HG02885 (cell line): ENCODE data around the gene CEBPZ.
A peak's percentile ranks its signal among the peaks of the same experiment; 100 is the strongest.
"Not testable (repeated sequence)": the region's sequence is repeated elsewhere in the genome, so short reads cannot be mapped to it uniquely, and the experiment has no call there.

Experiments
- ATAC-seq: cut with Tn5 transposase; IDR thresholded peaks from one replicate; pipeline ENCODE4 v1.9.1; 2021; ENCODE audit warnings: mild to moderate bottlenecking; ENCODE audit not compliant: unreplicated experiment, poor library complexity

The CEBPZ gene

GRCh38 chr2:37223131-37223530 lies 8.3 kb downstream of the CEBPZ start:
- ATAC-seq, result no peak

DNA sequence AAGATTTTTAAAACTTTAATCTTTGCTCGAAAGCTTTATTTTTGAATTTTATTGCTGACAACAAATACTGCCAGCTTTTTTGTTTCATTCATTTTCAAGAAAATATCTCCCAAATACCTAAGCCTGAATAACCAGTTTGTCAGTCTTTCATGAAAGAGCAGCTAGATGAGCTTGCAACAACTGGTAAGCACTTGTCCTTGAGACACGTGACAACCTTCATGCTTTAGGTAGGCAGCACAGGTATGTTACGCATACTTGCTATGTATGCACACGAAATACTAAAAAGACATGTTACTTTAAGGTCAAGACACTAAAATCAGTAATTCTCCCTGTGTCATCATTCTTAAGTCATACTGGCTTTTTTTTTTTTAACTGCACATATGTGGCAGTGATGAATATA lies 12.3 kb downstream of the CEBPZ start:
- ATAC-seq, result no peak

- ATAC-seq, result no peak
Observed at GRCh38 chr2:37215250-37215649, 16.1 kb downstream of the CEBPZ start.

DNA sequence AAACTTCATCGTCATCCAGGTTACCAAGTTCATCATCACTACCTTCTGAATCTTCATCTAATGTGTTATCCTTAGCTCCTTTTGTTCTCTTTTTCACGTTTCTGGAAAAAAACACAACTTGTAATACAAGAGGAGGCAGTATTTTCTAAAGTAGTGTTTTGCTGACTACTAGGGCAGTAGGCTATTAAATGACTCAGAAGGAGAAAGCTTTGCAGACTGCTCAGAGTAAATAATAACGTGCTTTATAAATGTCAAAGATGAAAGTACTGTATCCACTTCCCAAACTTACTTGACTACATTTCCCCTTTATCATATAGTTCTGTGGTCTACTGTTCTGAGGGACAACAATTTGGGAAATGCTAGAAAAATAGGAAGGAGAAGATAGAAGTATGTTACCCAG lies 19.5 kb downstream of the CEBPZ start:
- no peak for ATAC-seq

DNA sequence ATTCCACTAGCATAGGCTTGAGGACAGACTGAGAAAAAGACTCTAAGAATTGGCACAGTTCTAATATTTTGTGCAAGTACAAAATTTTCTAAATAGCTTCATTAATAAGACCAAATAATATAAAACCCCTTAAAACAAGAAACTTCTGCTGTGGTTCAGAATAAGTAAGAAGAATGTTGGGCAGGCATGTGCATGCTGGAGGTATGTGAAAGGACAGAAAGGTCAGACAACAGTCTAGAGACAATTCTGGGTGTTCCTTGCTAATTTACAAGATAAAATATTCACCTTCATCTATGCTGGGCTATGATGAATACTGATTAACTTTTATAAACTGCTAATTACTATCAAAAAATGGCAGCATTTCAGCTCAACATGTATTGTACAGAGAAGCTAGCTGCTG lies 20.2 kb downstream of the CEBPZ start:
- no peak for ATAC-seq

- ATAC-seq, result not testable (repeated sequence)
Observed at GRCh38 chr2:37206760-37207159, 24.6 kb downstream of the CEBPZ start.

GRCh38 chr2:37205689-37206341 lies 25.6 kb downstream of the CEBPZ start:
- no peak for ATAC-seq

DNA sequence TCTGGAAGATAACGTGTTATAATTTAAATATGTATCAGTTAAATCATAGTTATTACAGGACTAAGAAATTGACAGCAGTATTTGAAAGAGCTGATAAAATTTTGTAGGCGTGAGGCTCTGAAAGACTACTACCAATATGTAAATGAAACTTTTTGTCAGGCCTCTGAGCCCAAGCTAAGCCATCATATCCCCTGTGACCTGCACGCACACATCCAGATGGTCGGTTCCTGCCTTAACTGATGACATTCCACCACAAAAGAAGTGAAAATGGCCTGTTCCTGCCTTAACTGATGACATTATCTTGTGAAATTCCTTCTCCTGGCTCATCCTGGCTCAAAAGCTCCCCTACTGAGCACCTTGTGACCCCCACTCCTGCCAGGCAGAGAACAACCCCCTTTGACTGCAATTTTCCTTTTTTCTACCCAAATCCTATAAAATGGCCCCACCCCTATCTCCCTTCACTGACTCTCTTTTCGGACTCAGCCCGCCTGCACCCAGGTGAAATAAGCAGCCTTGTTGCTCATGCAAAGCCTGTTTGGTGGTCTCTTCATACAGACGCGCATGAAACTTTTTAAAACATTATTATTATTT lies 26.2 kb downstream of the CEBPZ start:
- ATAC-seq, result not testable (repeated sequence)

GRCh38 chr2:37203708-37204107 lies 27.7 kb downstream of the CEBPZ start:
- no peak for ATAC-seq

DNA sequence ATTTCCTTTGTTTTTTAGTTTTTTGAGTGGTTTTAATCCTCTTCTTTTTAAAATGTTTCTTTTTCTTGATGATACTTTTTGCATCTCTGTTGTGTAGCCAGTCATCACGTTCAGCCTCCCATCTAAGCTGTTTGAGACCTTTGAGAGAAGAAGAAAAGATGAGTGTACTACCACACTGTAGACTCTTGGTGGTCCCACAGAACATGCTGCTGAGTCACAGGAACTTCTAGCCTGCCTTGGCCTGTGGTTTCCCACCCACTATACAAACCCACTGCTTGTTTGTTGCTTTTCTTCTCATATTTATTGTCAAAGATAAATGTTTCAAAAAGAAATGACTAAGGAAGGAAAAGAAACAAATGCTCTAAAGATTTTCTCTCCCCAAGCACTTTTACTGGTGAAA lies 29.6 kb downstream of the CEBPZ start:
- ATAC-seq, result no peak

GRCh38 chr2:37201208-37201607 lies 30.2 kb downstream of the CEBPZ start:
- ATAC-seq, result no peak

DNA sequence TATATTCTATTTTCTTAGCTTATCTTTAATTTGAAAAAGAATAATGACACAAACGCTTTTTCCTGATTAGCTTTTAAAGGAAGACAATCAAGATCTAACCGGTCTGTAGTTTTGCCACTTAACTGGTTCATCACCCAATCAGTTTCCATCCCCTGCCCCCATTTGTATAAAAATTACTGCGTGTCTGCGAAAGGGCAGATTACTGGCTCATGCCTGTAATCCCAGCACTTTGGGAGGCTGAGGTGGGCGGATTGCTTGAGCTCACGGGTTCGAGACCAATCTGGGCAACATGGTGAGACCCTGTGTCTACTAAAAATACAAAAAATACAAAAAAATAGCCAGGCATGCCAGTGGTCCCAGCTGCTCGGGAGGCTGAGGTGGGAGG lies 32.7 kb downstream of the CEBPZ start:
- ATAC-seq, result no peak

GRCh38 chr2:37196320-37197195 lies 34.8 kb downstream of the CEBPZ start, which contains the start of gene CEBPZOS:
CEBPZOS (plus strand) TSS chr2:37196496; CDS start chr2:37199705, 3,209 bp downstream.
- peak; percentile 78 for ATAC-seq

DNA sequence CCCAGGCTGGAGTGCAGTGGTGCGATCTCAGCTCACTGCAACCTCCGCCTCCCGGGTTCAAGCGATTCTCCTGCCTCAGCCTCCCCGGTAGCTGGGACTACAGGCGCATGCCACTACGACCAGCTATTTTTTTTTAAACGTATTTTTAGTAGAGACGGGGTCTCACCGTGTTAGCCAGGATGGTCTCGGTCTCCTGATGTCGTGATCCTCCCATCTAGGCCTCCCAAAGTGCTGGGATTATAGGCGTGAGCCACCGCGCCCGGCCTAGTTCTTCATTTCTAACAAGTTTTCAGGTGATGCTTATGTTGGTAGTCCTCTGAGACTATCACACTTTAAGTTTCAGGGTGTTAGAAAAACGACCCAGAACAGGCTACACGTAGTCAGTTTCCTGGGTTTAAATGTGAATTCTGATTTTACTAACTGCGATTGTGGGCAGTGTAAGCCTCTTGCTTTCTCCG lies 35.5 kb downstream of the CEBPZ start:
- ATAC-seq, result not testable (repeated sequence)

DNA sequence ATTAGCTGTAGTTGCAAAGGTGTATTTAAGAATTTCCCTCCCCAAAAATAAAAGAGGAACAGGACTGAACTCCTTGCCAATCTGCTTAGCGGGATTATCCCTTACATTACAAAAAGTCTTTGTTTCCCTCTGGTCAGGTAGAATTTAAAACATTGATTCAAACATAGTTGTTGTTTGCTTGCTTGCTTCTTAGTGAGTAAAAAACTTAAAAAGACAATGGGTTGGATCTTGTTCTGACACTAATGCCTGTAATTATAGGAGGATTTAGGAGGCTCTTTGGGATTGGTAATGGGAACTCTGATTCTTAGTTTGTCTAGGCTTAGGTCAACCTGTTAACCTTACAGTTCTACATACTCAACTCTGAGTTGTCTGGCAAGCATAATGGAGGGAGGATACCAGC lies 38.8 kb downstream of the CEBPZ start:
- ATAC-seq, result no peak

DNA sequence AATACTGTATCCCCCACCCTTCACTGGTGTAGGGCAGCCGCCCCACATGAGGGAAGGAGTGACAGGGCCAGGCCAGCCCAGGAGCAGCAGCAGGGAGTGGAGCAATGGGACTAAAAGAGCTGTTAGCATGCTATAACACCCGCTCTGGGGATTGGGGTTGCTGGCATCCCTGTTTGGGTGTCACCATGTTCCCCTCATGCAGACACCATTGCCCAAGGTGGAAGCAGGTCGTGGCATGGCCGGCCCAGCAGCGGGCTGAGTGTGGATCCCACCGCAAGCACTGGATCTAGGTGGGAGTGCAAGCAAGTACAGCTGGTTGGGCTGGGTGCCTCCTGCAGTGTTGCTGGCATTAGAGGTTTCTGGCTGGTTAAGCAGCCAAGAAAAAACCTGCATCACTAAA lies 39.6 kb downstream of the CEBPZ start:
- no peak for ATAC-seq

- no peak for ATAC-seq
Observed at GRCh38 chr2:37191253-37191652, 40.1 kb downstream of the CEBPZ start.

DNA sequence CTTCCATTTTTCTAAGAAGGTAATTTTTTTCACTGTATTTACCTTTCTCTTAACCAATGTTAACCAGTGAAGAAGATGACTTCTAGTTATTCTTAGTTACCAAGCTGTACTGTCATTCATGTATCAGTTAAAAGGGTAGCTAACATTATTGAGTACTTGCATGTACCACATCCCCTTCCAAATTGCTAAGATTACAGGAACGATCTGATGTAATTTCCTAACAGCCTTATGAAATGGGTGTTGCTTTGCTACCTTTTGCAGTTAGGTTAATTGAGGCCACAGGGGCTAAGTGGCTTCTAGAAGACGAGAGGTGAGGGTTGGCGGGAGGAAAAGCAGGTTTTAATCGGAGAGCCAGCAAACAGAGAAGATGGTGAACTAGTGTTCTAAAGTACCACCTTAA lies 41.1 kb downstream of the CEBPZ start:
- no peak for ATAC-seq

DNA sequence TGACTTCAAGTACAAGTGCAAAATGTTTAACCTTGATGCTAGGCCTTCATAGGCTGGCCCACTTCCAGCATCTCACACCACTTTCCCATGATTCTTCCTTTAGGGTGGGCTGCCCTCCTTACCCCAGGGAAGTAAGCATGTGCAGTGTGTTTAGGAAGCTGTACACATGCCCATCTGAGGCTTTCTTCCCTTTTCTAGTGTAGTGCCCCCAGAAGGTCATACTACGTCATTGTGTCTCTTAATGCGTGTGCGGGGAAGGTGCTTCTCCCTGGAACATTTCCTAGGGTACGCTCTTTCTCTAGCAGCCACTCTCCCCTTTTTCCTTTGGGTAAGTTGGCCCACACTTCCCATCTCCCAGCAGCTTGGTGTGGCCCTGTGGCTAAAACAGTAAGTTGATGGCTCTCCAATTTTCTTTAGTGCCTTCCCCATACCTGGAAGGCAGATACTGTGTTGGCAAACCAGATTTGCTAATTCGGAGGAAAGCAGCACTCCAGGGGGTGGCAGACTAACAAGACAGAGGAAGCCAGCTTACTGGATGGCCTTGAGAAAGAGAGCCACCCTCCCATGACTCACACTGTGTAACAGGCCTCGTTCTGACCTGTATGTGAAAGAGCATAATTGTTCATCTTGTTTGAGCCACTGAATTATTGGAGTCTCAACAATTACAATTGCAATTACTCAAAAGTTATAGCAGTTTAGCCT lies 41.8 kb downstream of the CEBPZ start:
- ATAC-seq, result no peak

DNA sequence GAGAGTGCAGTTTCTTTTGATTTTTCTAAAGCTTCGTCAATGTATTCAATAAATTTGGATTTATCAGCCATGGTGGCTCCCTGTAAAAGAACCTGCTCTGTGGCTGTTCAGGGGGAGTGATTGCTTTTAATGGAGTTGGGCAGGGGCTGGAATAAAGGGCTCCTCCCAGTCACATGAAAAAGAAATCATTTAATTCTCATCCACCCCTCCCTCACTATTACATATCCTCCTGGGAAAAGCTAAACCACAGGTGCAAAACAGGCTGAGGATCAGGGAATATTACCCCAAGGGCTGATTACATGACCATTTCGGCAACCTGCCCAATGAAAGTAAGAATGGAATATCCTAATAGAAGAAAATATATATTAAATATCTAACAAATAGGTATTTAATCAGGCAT lies 42.8 kb downstream of the CEBPZ start, which contains the start of gene SULT6B1:
SULT6B1 (minus strand) TSS at position 101 of the 400 bp plus-strand sequence; CDS start at position 71, 30 bp downstream.
- no peak for ATAC-seq
